NCI-H524 (cell line): ENCODE data around the gene PSMA8.
"Not testable (repeated sequence)": the region's sequence is repeated elsewhere in the genome, so short reads cannot be mapped to it uniquely, and the experiment has no call there.

Experiments
- DNase-seq, 2 experiments: peaks; one replicate each; lab custom pipeline; 2025; lab: John Stamatoyannopoulos, UW

Gene PSMA8

GRCh38 chr18:26133652-26134051 is at the start of gene PSMA8:
Gene PSMA8 (plus strand): TSS chr18:26133869. CDS start chr18:26133966, 97 bp downstream.
- DNase-seq: no peak

DNA sequence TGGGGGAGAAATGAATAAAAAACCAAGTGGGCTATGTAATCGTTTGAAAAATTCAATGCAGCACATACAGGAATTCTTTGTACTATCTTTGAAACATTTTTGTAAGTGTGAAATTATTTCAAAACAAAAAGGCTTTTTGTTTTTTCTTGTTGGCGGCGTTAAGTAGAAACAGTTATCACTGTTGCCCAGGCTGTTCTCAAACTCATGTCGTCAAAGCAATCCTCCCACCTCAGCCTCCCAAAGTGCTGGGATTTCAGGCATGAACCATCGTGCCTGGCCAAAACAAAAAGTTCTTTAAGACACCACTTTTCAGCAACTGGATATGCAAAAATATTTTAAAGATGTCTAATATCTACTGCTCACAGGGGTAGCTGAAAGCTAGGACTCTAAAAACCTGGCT is 48.6 kb upstream of the PSMA8 start:
- DNase-seq: no peak

DNA sequence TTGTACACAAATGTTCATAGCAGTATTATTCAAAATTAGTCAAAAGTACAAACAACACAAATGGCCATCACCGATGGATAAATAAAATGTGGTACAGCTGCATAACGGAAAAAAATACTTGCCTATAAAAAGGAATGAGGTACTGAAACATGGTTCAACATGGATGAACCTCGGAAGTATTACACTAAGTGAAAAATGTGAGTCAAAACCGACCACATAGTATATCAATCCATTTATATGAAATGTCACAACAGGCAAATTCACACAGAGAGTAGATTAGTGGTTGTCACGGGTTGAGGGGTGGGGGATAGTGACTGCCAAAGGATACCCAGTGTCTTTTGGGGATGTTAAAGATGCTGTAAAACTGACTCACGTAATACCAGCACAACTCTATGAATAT is 46.7 kb upstream of the PSMA8 start:
- DNase-seq: no peak

- DNase-seq: no peak
These were observed 45.2 kb upstream of the PSMA8 start for GRCh38 chr18:26088487-26088886.

DNA sequence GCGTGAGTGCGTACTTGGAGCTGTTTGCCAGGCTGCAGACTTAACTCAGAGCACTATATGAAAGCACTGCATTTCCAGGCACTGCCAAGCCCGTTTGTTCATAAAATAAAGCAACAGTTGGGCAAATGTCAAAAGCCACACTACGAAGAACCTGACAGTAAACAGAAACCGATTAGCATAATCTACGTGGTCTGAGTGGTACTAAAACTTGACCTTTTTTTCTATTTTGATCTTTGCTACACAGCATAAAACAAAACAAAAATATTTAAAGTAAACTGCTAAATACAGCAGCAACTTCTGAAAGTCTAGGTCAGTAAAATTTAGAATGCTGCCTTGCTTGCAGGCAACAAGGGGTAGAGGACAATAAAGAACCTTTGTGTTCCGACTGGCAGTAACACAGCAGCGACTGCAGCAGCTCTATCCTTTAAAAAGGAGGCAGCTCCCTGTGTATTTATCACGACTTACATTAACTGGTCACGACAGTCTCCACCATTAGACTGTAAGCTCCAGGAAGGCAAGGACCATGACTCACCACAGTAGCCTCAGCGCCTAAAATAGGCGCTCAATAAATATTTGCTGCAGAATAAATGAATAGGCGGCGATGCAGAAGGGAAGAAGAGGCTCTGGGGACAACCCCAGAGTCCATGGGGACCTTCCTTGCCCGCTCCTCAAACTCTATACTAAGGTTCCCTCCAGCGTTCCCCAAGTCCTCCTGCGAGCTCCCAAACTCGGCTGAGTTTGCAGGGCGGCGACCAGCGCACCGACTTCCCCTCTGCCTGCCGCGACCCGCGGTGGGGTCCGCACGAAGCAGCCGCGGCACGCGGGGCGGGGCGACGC is 44.2 kb upstream of the PSMA8 start:
- peak; percentile 7 to 56 for DNase-seq

DNA sequence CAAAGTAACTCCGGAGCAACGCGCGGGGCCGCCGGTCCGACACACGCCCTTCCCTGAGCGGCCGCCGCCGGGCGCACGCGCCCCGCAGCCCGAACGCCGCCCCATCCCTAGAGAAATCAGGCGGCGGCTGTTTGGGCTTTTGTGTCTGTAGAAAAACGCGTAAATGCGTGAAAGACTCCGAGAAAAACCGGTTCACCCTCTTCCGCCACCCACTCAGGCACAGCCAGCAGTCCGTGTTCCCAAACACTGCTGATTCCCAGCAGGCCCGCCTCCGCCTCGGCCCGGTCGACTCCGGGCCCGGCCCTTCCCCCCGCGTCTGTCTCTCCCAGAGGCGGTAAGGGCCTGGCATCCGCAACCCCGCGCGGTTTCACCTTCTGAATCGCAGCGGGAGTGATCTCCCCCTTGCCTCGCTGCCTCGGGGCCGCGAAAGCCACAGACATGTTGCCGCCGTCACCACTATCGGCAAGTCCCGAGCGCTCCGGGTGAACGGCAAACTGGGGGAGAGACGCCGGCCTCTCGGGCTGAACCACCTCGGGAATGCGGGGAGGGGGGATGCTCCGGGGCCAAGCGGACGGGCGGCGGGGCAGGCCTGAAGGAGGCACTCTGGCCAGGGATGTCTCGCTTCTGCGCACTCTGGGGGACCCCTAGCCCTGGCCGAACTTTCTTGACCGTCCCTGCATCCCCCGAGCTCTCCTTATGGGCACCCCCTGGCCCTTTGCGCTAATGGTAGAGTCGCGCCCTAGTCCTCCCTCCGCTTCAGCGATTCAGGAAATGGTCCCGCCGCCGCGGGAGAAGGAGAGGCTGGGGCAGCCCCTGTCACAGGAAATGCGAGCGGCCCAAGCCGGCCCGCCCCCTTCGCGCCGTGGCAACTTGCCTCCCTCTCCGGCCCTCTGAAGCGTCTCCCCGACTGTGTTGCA is 43.3 kb upstream of the PSMA8 start, which contains the start of gene SS18:
Gene SS18, minus strand, starts transcription at position 484 of the 917 bp plus-strand sequence. Its CDS starts 44 bp downstream, at position 440.
- DNase-seq: peak; percentile 70 to 80

- DNase-seq: peak; percentile 59 to 66
These were observed 42.5 kb upstream of the PSMA8 start for GRCh38 chr18:26091047-26091630.

- DNase-seq: no peak
These were observed 36.8 kb upstream of the PSMA8 start for GRCh38 chr18:26096852-26097251.

DNA sequence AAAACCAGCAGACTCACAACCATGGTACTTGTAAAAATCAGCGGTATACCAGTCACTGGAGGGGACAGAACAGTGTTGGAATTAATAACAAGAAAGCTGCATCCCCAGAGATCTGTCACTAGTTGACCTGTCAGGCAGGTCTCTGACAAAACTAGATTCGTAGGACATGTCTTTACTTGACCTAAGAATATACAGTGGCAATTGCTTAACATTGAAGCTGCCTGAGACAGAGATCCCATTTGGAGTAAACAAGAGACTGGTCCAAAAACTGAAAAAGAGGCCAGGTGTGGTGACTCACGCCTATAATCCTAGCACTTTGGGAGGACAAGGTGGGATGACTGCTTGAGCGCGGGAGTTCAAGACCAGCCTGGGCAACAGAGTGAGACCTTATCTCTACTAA is 36.1 kb upstream of the PSMA8 start:
- no peak for DNase-seq

- DNase-seq: peak in 1 of 2 experiments; percentile 23
These were observed 30.1 kb upstream of the PSMA8 start for GRCh38 chr18:26103579-26103978.

DNA sequence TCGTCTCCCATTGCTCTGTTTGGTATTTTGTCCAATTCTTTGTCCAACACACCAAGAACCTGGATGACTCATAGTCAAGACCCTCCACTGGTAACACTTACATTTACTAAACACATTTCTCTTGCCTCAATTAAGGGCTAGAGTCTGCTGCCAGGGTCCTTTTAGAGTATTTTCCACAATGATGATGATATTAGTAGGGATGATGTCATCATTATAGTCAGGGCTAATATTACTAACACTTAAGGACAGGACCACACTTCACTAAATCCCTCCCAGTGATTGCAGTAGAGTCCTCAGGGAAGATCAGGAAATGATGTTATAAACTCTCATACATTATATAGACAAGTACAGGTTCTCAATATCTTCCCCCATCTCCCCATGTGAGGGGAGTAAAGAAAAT is 29.6 kb upstream of the PSMA8 start:
- DNase-seq: peak; percentile 0 to 36

DNA sequence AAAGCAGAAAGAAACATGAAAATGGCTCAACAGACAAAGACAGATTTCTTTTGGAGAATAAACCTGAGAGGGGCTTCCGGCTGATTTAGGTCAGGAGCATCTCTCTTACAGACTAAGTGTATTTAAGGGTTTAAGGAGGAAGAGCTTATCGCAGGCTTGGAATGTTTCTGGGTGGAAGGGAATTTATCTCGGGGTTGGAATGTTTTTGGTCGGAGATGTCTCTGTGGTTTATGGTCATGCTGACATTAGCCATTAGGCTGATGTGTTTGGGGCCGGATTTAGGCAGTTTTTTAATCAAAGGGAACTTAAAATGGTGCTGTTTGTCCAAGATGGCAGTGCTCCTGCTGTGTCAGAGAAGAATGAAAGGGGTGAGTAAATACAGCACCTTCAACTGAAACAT is 14.4 kb upstream of the PSMA8 start:
- DNase-seq: no peak

- no peak for DNase-seq
These were observed 12.2 kb upstream of the PSMA8 start for GRCh38 chr18:26121476-26121875.

GRCh38 chr18:26121994-26122393 is 11.7 kb upstream of the PSMA8 start:
- not testable (repeated sequence) for DNase-seq

DNA sequence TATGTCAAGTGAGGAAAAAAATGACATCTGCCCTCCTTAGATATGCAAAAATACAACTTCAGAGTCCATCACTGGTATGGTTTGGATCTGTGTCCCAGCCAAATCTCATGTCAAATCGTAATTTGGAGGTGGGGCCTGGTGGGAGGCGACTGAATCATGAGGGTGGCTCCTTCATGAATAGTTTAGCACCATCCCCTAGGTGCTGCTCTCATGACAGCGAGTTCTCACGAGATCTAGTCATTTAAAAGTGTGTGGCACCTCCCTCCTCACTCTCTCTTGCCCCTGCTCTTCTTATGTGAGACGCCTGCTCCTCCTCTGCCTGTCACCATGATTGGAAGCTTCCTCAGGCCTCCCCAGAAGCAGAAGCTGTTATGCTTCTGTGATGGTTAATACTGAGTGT is 5.9 kb upstream of the PSMA8 start:
- DNase-seq: no peak

DNA sequence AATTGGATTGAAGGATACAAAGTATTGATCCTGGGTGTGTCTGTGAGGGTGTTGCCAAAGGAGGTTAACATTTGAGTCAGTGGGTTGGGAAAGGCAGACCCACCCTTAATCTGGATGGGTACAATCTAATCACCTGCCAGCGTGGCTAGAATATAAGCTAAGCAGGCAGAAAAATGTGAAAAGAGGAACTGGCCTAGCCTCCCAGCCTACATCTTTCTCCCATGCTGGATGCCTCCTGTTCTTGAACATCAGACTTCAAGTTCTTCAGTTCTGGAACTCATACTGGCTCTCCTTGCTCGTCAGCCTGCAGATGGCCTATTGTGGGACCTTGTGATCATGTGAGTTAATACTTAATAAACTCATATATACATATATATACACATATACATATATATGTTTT is 5.5 kb upstream of the PSMA8 start:
- DNase-seq: not testable (repeated sequence)

DNA sequence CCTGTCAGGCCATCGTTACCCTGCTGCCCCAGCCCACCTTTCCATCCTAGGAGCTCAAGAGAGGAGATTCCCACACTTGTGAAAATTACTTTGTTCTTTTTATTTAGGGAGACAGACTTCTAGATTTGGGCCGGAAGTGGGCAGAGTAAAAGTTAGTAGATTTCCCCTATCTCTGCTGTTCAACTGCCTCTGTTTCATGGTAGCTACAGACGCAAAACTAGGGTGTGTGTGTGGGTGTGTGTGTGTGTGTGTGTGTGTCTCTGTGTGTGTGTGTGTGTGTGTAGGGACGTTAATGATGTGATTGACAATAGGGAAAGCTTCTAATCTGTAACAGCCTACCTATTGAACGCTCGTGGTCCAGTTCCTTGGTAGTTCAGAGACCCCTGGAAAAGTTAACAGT is 438 bp downstream of the PSMA8 start:
- no peak for DNase-seq

DNA sequence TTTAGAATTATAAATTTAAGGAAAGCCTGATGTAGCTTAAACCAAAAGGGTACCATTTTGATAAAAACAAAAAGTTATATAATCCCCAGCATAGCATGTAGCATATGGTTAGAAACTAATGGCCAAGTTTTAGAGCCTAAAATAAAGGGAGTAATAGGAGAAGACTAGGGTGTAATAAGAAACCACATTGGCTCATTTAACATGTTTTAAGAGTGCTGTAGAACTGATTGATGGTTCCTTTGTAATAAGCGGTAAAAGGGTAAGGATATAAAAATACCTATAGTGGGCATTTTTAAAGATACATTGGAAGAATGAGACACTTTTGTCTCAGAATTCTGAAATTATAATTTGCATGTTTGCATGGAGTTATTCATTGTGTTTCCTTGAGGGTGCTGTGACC is 1.9 kb downstream of the PSMA8 start:
- DNase-seq: peak in 1 of 2 experiments; percentile 52

GRCh38 chr18:26157326-26157725 is 23.7 kb downstream of the PSMA8 start:
- DNase-seq: no peak

DNA sequence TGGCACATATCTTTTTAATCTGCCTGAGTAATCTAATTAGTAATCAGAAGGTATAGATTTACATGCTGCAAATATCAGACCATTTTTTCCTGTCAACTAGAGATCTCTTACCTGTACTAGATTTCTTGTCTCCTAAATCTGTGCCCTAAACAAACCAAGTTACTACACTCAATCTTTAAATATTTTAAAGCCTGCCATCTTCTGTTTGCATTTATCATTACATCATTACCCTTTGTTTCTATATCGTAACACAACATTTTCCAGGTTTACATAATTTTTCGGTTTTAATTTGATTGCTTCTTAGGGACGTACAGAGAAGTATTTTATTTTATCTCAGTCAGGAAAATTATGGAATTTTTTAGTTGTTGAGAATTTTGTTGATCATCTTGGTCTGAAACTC is 25.7 kb downstream of the PSMA8 start:
- DNase-seq: peak in 1 of 2 experiments; percentile 19

- no peak for DNase-seq
These were observed 30.9 kb downstream of the PSMA8 start for GRCh38 chr18:26164571-26164970.

GRCh38 chr18:26167592-26167991 is 33.9 kb downstream of the PSMA8 start:
- not testable (repeated sequence) for DNase-seq
